B cell (primary cell): ENCODE measurements around the gene CENPN. TPM values are rescaled to one million over a fixed set of nuclear protein-coding genes. Genes with fewer than 3 reads are reported as not detected.

Experiments used
- ATAC-seq: fragments of 200-7000 bp; cut with Tn5 transposase; one replicate; pipeline ENCODE4 v1.10.0; 2021; ENCODE audit warnings: low read depth, mild to moderate bottlenecking, moderate number of reproducible peaks, moderate library complexity
- CTCF ChIA-PET: fragments of 350-600 bp; sonication (Branson Sonifier 250); formaldehyde crosslinking; loops from one replicate; lab custom pipeline; 2021; ENCODE audit warnings: antibody characterized with exemption, inconsistent platforms; lab: Charles Lee
- POLR2A ChIA-PET: fragments of 350-600 bp; sonication (Branson Sonifier 250); formaldehyde crosslinking; loops from one replicate; lab custom pipeline; 2021; ENCODE audit warnings: antibody characterized with exemption; lab: Charles Lee
- DNase-seq: peaks from one replicate; pipeline ENCODE4 v3.0.0; 2013
- H2AFZ ChIP-seq: 2 replicates; pipeline ENCODE4 v1.6.1; 2012; ENCODE audit warnings: mild to moderate bottlenecking, low read depth, low read length; ENCODE audit not compliant: insufficient read depth, poor library complexity, severe bottlenecking
- H3K27ac ChIP-seq, 2 donors: 1 replicate in 1 of 2; 2 replicates in 1 of 2; pipeline ENCODE4 v1.5.1; 2012 to 2013; ENCODE audit warnings: low read length in 2 of 2, mild to moderate bottlenecking in 2 of 2, moderate library complexity in 1 of 2
- H3K27me3 ChIP-seq, 4 experiments: fragments of 200-600 bp in 1 of 4; sonication (generic) in 1 of 4; replicated peaks in 1 of 4; 1 replicate in 2 of 4; 2 replicates in 2 of 4; pipeline versions ENCODE4 v1.6.1 to v1.7.0; 2013 to 2016; ENCODE audit warnings: low read length in 3 of 4, mild to moderate bottlenecking in 2 of 4, mixed read lengths in 1 of 4, moderate library complexity in 1 of 4; ENCODE audit not compliant: insufficient read depth in 4 of 4, control insufficient read depth in 3 of 4; ENCODE audit errors: control extremely low read depth in 1 of 4
- H3K36me3 ChIP-seq, 2 experiments: replicated peaks in 1 of 2; 1 replicate in 1 of 2; 2 replicates in 1 of 2; pipeline versions ENCODE4 v1.6.1 to v1.7.1; 2013; ENCODE audit warnings: low read length in 1 of 2; ENCODE audit not compliant: insufficient read depth in 2 of 2, control insufficient read depth in 1 of 2; ENCODE audit errors: control extremely low read depth in 1 of 2, extremely low read depth in 1 of 2
- H3K4me1 ChIP-seq, 2 donors: fragments of 200-600 bp in 1 of 2; sonication (generic) in 1 of 2; 1 replicate in 1 of 2; 2 replicates in 1 of 2; pipeline versions ENCODE4 v1.5.1 to v1.6.1; 2013 to 2017; ENCODE audit warnings: low read length in 2 of 2; ENCODE audit not compliant: control insufficient read depth in 2 of 2, insufficient read depth in 2 of 2
- H3K4me2 ChIP-seq: replicated peaks from 2 replicates; pipeline ENCODE3; 2012; ENCODE audit warnings: mild to moderate bottlenecking, low read depth, low read length; ENCODE audit not compliant: poor library complexity, severe bottlenecking
- H3K4me3 ChIP-seq, 5 experiments: fragments of 200-600 bp in 1 of 5; sonication (generic) in 1 of 5; 1 replicate in 3 of 5; 2 replicates in 2 of 5; pipeline versions ENCODE4 v1.5.1 to v1.7.0; 2011 to 2016; ENCODE audit warnings: low read length in 4 of 5, mild to moderate bottlenecking in 4 of 5, low read depth in 2 of 5, control low read depth in 1 of 5, moderate library complexity in 1 of 5; ENCODE audit not compliant: insufficient read depth in 1 of 5; ENCODE audit errors: control extremely low read depth in 1 of 5, extremely low read depth in 1 of 5
- H3K79me2 ChIP-seq: fragments of 200-600 bp; sonication (generic); one replicate; pipeline ENCODE4 v1.6.0; 2016; ENCODE audit warnings: low read length; ENCODE audit not compliant: control insufficient read depth, insufficient read depth
- H3K9ac ChIP-seq: fragments of 200-600 bp; sonication (generic); 2 replicates; pipeline ENCODE4 v1.6.1; 2017; ENCODE audit warnings: mild to moderate bottlenecking, low read length, moderate library complexity
- H3K9me3 ChIP-seq, 3 donors: one replicate each; pipeline versions ENCODE4 v1.6.1 to v1.7.1; 2013; ENCODE audit warnings: low read length in 2 of 3; ENCODE audit not compliant: control insufficient read depth in 2 of 3, insufficient read depth in 1 of 3; ENCODE audit errors: control extremely low read depth in 1 of 3
- H4K20me1 ChIP-seq: 2 replicates; pipeline ENCODE4 v1.6.0; 2012; ENCODE audit warnings: mild to moderate bottlenecking, low read length; ENCODE audit not compliant: insufficient read depth, control insufficient read depth, poor library complexity, severe bottlenecking
- H3K27ac Mint-ChIP-seq: one replicate; pipeline ENCODE4 v1.8.0; 2021; ENCODE audit warnings: mixed read lengths
- H3K27me3 Mint-ChIP-seq: one replicate; pipeline ENCODE4 v1.8.0; 2021; ENCODE audit warnings: mixed read lengths
- H3K4me1 Mint-ChIP-seq: one replicate; pipeline ENCODE4 v1.8.0; 2021; ENCODE audit warnings: mixed read lengths
- H3K4me3 Mint-ChIP-seq: one replicate; pipeline ENCODE4 v1.8.0; 2021; ENCODE audit warnings: mixed read lengths
- H3K9me3 Mint-ChIP-seq: one replicate; pipeline ENCODE4 v1.8.0; 2022; ENCODE audit warnings: mixed read lengths; ENCODE audit not compliant: insufficient read depth
- CTCF ChIP-seq: fragments of 200-600 bp; IDR thresholded peaks from one replicate; pipeline ENCODE4 v1.8.0; 2022; ENCODE audit warnings: antibody characterized with exemption, mild to moderate bottlenecking
- EZH2 ChIP-seq: IDR thresholded peaks from 2 replicates; pipeline ENCODE4 v1.6.1; 2012; ENCODE audit warnings: borderline replicate concordance, low read depth, mild to moderate bottlenecking, moderate library complexity, low read length; ENCODE audit not compliant: insufficient read depth, poor library complexity, severe bottlenecking
- WGBS: methylation state at CpG from one replicate; pipeline ENCODE4 v1.1.5; 2013; ENCODE audit warnings: missing lambda C conversion rate; ENCODE audit not compliant: insufficient coverage; 5-methylcytosine and 5-hydroxymethylcytosine counted together
- intact Hi-C: fragments of 100-400 bp; cut with micrococcal nuclease; formaldehyde crosslinking; loops from one replicate; pipeline ENCODE4 v1.10.0; 2022
- polyA plus RNA-seq: library from polyadenylated mRNA; depleted of rRNA; stranded (reverse); fragments of >200 nt; gene quantifications from 2 replicates; pipeline ENCODE4 v1.2.3, GENCODE V29; 2012
- total RNA-seq, 2 donors: library from RNA; stranded (reverse); fragments of 120-200 nt in 1 of 2; gene quantifications; 1 replicate in 1 of 2; 2 replicates in 1 of 2; pipeline versions ENCODE4 v1.2.3 to v1.2.4, GENCODE V29; 2013 to 2022

CENPN gene
- total and polyA plus RNA-seq, 2 donors (not counting 1 experiment from before 2014, with no cell fraction given), result 3.0 to 4.0 TPM

DNA sequence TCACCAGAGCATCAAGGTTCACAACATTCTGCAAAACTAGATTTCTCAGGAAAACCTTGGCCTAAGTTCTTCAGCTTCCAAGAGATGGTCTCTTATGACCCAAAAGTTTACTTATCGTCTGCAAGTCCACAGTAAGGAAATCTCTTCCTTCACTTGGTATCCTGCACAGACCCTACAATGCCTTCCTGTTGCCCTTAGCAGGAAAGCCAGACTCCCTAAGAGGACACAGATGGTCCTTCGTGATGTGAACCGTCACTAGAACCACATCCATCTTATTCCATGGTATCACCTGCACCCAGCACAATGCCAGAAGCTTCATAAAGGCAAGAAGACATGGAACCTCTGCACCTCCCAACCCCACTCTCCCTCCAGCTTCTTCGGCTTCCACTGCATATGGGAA, 34.4 kb upstream of the CENPN start:
- Histone ChIP-seq H3K4me3 (no peak overlapping the region), H3K4me2 (no peak overlapping the region), H3K36me3 (peaks cover 7 to 14% of the 10 kb centered on the region in 2 experiments), H4K20me1 (no peaks in the 10 kb centered on the region), H3K9me3 (no peaks in the 10 kb centered on the region), H2AFZ (no peak overlapping the region), H3K27me3 (no peaks in the 10 kb centered on the region), H3K9ac (no peak overlapping the region), H3K4me1 (no peaks in the 10 kb centered on the region), H3K79me2 (no peaks in the 10 kb centered on the region), H3K27ac (no peak overlapping the region)
- no peak overlapping the region for H3K4me3 Mint-ChIP-seq
- TF ChIP-seq CTCF, result no peak
- TF ChIP-seq EZH2, result no peak
- intact Hi-C loops, result no loop called here
- DNase-seq, result no peak
- no peak overlapping the region for H3K27ac Mint-ChIP-seq
- no peaks in the 10 kb centered on the region for H3K4me1 Mint-ChIP-seq
- ATAC-seq, result no peak
- H3K9me3 Mint-ChIP-seq, result no peaks in the 10 kb centered on the region
- WGBS, result 73% methylated on average over 3 of the region's 4 CpGs
- no peaks in the 10 kb centered on the region for H3K27me3 Mint-ChIP-seq
- ChIA-PET CTCF (interaction anchor here (0.7 kb wide), 1 partner anchor 16 kb away, joined by 3 read pairs; no protein-coding TSS in a partner anchor), POLR2A (no interaction called here)

DNA sequence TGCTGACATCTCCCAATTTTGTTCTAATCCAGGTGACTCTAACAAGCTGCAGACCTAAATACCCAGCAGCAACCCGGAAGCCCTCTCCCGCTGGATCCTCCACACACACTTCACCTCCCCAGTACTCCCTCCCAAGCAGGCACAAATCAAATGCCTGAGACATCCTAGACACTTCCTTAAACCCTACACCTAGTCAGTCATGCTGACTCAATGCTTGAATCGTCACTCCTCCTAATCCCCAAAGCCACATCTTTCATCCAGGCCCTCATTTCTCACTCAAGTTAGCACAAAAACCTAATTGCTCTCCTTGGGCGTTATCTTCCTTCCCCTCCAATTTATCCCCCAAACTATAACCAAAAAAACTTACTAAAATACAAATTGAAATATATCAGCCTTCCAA, 33.0 kb upstream of the CENPN start:
- Mint-ChIP-seq H3K4me1 (no peaks in the 10 kb centered on the region), H3K4me3 (no peak overlapping the region), H3K27ac (no peak overlapping the region), H3K27me3 (no peaks in the 10 kb centered on the region), H3K9me3 (no peaks in the 10 kb centered on the region)
- TF ChIP-seq EZH2 (no peak), CTCF (no peak)
- no peak for ATAC-seq
- intact Hi-C loops, result no loop called here
- no peaks in the 10 kb centered on the region for H4K20me1 ChIP-seq
- POLR2A ChIA-PET, result no interaction called here
- no peak overlapping the region for H2AFZ ChIP-seq
- peaks cover 7 to 19% of the 10 kb centered on the region in 2 experiments for H3K36me3 ChIP-seq
- 94% methylated on average over 3 of the region's 4 CpGs for WGBS
- H3K9ac ChIP-seq, result no peak overlapping the region
- CTCF ChIA-PET, result interaction anchor here (1.6 kb wide), 1 partner anchor 29 kb away, joined by 4 read pairs; no protein-coding TSS in a partner anchor
- no peaks in the 10 kb centered on the region for H3K9me3 ChIP-seq
- H3K4me2 ChIP-seq, result no peak overlapping the region
- H3K4me3 ChIP-seq, result no peak overlapping the region
- no peaks in the 10 kb centered on the region for H3K79me2 ChIP-seq
- H3K4me1 ChIP-seq, result no peaks in the 10 kb centered on the region
- DNase-seq, result no peak
- H3K27ac ChIP-seq, result no peak overlapping the region
- H3K27me3 ChIP-seq, result no peaks in the 10 kb centered on the region
